ENCODE data around the gene MRPL2. TPM values are rescaled to one million over a fixed set of nuclear protein-coding genes. Genes with fewer than 3 reads are reported as not detected.

The MRPL2 gene
- total RNA-seq, 2 experiments from 2014 or later, result 42.8 to 48.0 TPM

DNA sequence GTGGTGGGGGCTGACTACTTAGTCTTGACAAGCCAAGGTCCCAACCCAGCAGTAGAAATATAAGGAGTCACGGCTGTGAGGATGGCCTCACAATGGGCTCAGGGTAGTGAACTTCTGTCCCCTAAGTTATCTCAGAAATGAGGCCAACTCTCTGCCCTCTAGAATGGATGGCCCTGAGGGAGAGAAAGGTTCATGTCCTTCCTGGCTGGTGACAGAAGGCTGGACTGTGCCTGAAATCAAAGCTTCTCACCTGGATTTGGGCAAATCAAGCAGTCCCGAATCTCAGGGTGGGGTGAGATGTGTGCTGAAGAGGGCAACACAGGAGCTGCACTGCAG, 25.1 kb downstream of the MRPL2 start:
- H3K4me1 ChIP-seq (ENCODE audit: insufficient read depth, low read length), result no peaks in the 10 kb centered on the region
- no peaks in the 10 kb centered on the region for H3K27me3 Mint-ChIP-seq
- no peaks in the 10 kb centered on the region for H3K4me1 Mint-ChIP-seq (ENCODE audit: low read depth)
- CTCF ChIA-PET, result no interaction called here
- DNase-seq (no peak), ATAC-seq (ENCODE audit: poor library complexity) (no peak)
- H3K4me3 ChIP-seq (ENCODE audit: low read length), result no peak overlapping the region
- H3K27me3 ChIP-seq (ENCODE audit: control insufficient read depth in 1 of 2, insufficient read depth in 2 of 2, low read length in 2 of 2), result no peaks in the 10 kb centered on the region
- TF ChIP-seq, protein P1, sequence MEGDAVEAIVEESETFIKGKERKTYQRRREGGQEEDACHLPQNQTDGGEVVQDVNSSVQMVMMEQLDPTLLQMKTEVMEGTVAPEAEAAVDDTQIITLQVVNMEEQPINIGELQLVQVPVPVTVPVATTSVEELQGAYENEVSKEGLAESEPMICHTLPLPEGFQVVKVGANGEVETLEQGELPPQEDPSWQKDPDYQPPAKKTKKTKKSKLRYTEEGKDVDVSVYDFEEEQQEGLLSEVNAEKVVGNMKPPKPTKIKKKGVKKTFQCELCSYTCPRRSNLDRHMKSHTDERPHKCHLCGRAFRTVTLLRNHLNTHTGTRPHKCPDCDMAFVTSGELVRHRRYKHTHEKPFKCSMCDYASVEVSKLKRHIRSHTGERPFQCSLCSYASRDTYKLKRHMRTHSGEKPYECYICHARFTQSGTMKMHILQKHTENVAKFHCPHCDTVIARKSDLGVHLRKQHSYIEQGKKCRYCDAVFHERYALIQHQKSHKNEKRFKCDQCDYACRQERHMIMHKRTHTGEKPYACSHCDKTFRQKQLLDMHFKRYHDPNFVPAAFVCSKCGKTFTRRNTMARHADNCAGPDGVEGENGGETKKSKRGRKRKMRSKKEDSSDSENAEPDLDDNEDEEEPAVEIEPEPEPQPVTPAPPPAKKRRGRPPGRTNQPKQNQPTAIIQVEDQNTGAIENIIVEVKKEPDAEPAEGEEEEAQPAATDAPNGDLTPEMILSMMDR (IDR thresholded peaks at IDR 0.05), result no peak
- no peaks in the 10 kb centered on the region for H3K9me3 ChIP-seq (ENCODE audit: control insufficient read depth in 1 of 2, insufficient read depth in 1 of 2, low read length in 2 of 2)
- no peak overlapping the region for H3K27ac Mint-ChIP-seq
- no peaks in the 10 kb centered on the region for H3K9me3 Mint-ChIP-seq
- H3K36me3 ChIP-seq (ENCODE audit: insufficient read depth, low read length), result peaks cover 45% of the 10 kb centered on the region
- intact Hi-C loops (cut with DNase I, micrococcal nuclease), result no loop called here
- H3K36me3 Mint-ChIP-seq (ENCODE audit: low read depth), result peaks cover 56% of the 10 kb centered on the region
- no peak overlapping the region for H3K4me3 Mint-ChIP-seq
- H3K27ac ChIP-seq (ENCODE audit: low read depth in 1 of 2, low read length in 2 of 2), result no peak overlapping the region
- POLR2A ChIA-PET, result interaction anchor here (0.6 to 1.9 kb wide), 2 partner anchors 20 to 423 kb away, joined by 4 to 6 read pairs; partner anchors contain the start of gene CUL7

DNA sequence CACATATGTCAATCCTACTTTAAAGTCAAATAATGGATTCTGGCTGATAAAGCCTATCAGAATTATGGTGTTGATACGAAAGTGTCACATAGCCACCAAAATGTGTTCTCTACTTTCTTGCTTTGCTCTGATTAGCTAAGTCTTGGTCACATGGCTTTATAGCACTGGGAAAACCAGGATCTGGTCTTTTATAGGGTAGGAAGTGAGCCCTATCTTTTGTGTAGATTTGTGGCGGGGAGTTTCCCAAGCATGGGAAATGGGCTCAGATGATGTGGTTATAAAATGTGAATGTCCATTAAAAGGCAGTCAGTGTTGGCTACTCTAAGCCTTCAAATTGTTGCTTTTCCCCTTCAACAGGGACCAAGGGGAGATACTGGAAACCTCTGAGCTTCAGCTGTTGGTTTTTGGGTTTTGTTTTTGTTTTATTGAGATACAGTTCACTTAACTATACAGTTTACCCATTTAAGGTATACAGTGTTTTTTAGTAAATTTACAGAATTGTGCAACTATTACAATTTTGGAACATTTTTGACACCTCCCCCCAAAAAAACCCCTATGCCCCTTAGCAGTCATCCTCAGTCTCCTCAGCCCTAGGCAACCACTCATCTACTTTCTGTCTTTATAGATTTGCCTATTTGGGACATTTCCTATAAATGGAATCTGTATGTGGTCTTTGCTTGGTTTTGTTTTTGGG, 25.6 kb downstream of the MRPL2 start:
- CTCF ChIA-PET, result no interaction called here

DNA sequence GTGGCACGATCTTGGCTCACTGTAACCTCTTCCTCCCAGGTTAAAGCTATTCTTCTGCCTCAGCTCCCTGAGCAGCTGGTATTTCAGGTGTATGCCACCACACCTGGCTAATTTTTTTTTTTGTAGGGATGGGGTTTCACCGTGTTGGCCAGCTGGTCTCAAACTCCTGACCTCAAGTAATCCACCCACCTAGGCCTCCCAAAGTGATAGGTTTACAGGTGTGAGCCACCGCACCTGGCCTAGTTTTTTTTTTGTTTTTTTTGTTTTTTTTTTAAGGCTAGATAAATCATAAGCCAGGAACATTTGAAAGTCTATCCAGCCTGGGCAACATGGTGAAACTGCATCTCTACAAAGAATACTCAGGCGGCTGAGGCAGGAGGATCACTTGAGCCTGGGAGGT, 26.9 kb downstream of the MRPL2 start:
- peaks cover 45% of the 10 kb centered on the region for H3K36me3 ChIP-seq (ENCODE audit: insufficient read depth, low read length)
- H3K4me1 Mint-ChIP-seq (ENCODE audit: low read depth), result no peaks in the 10 kb centered on the region
- ATAC-seq (ENCODE audit: poor library complexity) (no peak), DNase-seq (no peak)
- no peaks in the 10 kb centered on the region for H3K27me3 ChIP-seq (ENCODE audit: control insufficient read depth in 1 of 2, insufficient read depth in 2 of 2, low read length in 2 of 2)
- H3K36me3 Mint-ChIP-seq (ENCODE audit: low read depth), result peaks cover 52% of the 10 kb centered on the region
- no peak overlapping the region for H3K4me3 ChIP-seq (ENCODE audit: low read length)
- POLR2A ChIA-PET, result interaction anchor here (0.6 to 1.9 kb wide), 3 partner anchors 16 to 473 kb away, joined by 3 to 4 read pairs (median 4); partner anchors contain the start of gene CUL7
- H3K9me3 ChIP-seq (ENCODE audit: control insufficient read depth in 1 of 2, insufficient read depth in 1 of 2, low read length in 2 of 2), result no peaks in the 10 kb centered on the region
- no peaks in the 10 kb centered on the region for H3K4me1 ChIP-seq (ENCODE audit: insufficient read depth, low read length)
- TF ChIP-seq, protein P1 (IDR thresholded peaks at IDR 0.05), result no peak
- H3K27me3 Mint-ChIP-seq, result no peaks in the 10 kb centered on the region
- H3K27ac ChIP-seq (ENCODE audit: low read depth in 1 of 2, low read length in 2 of 2), result no peak overlapping the region
- no peak overlapping the region for H3K4me3 Mint-ChIP-seq
- CTCF ChIA-PET, result no interaction called here
- H3K9me3 Mint-ChIP-seq, result no peaks in the 10 kb centered on the region
- no peak overlapping the region for H3K27ac Mint-ChIP-seq
- intact Hi-C loops (cut with DNase I, micrococcal nuclease), result no loop called here

More for the DNA sequence above, 25.6 kb downstream of the MRPL2 start:
- no peaks in the 10 kb centered on the region for H3K27me3 Mint-ChIP-seq
- intact Hi-C loops (cut with DNase I, micrococcal nuclease), result no loop called here
- H3K4me1 Mint-ChIP-seq (ENCODE audit: low read depth), result no peaks in the 10 kb centered on the region
- no peak for DNase-seq
- TF ChIP-seq, protein P1 (IDR thresholded peaks at IDR 0.05), result no peak
- POLR2A ChIA-PET, result interaction anchor here (0.6 to 1.9 kb wide), 3 partner anchors 12 to 424 kb away, joined by 3 to 6 read pairs (median 4); partner anchors contain the start of genes CUL7 and RRP36
- peaks cover 54% of the 10 kb centered on the region for H3K36me3 Mint-ChIP-seq (ENCODE audit: low read depth)
- H3K27ac Mint-ChIP-seq, result peak overlapping the region; percentile 29
- no peaks in the 10 kb centered on the region for H3K9me3 Mint-ChIP-seq
- no peaks in the 10 kb centered on the region for H3K4me1 ChIP-seq (ENCODE audit: insufficient read depth, low read length)
- no peak overlapping the region for H3K4me3 ChIP-seq (ENCODE audit: low read length)
- no peaks in the 10 kb centered on the region for H3K9me3 ChIP-seq (ENCODE audit: control insufficient read depth in 1 of 2, insufficient read depth in 1 of 2, low read length in 2 of 2)
- no peak for ATAC-seq (ENCODE audit: poor library complexity)
- H3K27ac ChIP-seq (ENCODE audit: low read depth in 1 of 2, low read length in 2 of 2), result no peak overlapping the region
- H3K4me3 Mint-ChIP-seq, result no peak overlapping the region
- H3K36me3 ChIP-seq (ENCODE audit: insufficient read depth, low read length), result peaks cover 47% of the 10 kb centered on the region
- no peaks in the 10 kb centered on the region for H3K27me3 ChIP-seq (ENCODE audit: control insufficient read depth in 1 of 2, insufficient read depth in 2 of 2, low read length in 2 of 2)

All from CD4-positive, alpha-beta T cell (primary cell).